Stimulated activated CD4-positive, alpha-beta T cell treated with anti-CD3 and anti-CD28 coated beads, Interleukin-12 subunit alpha, Interleukin-12 subunit beta, amount 100 ng/mL, for 4 hours (primary cell): ENCODE results near the gene STX12.
"Not testable (repeated sequence)": the region's sequence is repeated elsewhere in the genome, so short reads cannot be mapped to it uniquely, and the experiment has no call there.

Experiments used
- DNase-seq: peaks from one replicate; pipeline ENCODE4 v3.0.0-alpha.2; 2020

Gene STX12

DNA sequence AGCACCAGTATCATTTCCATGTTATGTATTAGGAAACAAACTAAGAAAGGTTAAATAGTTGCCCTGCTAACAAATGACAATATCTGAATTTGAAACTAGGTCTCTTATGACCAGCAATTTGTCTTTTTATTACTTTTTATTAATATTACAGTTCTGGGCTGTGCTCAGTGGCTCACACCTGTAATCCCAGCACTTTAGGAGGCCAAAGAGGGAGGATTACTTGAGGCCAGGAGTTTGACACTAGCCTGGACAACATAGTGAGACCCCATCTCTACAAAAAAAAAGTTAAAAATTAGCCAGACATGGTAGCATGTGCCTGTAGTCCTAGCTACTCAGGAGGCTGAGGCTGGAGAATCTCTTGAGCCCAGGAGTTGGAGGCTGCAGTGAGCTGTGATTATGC is 3.3 kb downstream of the STX12 start:
- DNase-seq = not testable (repeated sequence)

DNA sequence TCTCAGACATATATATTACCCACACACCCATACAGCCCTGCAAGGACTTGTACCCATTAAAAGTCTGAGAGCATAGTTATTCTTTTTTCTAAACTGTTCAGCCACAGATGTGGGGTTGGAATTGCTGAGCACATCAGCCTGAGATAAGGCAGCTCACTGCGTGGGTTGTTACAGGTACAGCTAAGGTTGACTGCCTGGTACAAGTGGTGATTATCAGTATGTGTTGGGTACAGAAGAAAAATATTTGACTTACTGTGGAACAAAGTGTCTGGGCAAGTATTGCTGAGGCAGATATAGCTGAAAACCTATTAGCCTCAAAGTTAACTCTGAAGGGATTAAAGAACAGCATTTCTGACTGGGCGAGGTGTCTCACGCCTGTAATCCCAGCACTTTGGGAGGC is 5.0 kb downstream of the STX12 start:
- no peak for DNase-seq

DNA sequence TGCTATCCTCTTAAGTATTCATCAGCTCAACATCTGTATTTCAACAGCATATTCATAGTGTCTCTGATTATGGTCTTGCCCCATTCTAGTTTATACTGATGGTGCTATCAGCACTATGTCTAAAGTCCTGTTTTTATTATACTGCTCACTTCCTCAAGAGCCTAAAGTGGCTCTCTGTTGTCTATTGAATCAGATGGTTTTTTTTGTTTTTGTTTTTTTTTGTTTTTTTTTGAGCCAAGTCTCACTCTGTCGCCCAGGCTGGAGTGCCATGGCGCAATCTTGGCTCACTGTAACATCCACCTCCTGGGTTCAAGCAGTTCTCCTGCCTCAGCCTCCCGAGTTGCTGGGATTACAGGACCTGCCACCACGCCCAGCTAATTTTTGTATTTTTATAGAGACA is 6.1 kb downstream of the STX12 start:
- no peak for DNase-seq

DNA sequence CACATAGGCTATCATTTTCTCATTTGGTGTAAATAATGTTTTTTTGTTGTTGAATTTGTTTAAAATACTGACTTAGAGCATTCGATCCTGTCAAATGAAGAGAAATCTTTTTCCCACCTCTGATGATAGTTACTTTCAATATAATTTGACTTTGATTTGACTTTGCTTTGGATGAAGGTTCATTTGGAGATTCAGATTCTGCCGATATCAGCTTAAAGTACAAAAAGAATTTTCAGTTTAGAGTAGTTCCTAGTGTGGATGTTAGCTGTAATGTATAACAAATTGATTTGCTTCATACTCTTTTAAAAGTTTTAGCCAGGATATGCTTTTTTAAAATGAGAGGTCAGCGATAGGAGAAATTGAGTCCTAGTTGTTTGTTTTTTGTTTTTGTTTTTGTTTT is 9.9 kb downstream of the STX12 start:
- no peak for DNase-seq

DNA sequence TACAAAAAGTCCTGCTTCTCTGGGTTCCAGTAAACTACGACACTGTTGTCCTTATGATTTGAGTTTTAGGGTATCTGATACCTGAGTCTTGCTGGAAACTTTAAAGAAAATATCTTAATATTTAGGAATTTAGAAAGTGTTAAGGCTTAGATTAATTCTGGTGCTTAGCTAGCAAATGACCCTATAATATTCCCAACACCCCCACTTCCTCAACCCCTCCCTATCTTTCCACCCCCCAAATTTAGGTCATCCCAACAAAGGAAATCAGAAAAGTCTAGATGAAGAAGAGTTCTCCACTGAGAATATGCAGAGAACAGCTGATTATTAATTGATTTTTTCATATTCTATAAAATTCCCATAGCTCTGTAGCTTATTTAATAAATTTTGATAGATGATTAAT is 11.7 kb downstream of the STX12 start:
- DNase-seq = no peak

DNA sequence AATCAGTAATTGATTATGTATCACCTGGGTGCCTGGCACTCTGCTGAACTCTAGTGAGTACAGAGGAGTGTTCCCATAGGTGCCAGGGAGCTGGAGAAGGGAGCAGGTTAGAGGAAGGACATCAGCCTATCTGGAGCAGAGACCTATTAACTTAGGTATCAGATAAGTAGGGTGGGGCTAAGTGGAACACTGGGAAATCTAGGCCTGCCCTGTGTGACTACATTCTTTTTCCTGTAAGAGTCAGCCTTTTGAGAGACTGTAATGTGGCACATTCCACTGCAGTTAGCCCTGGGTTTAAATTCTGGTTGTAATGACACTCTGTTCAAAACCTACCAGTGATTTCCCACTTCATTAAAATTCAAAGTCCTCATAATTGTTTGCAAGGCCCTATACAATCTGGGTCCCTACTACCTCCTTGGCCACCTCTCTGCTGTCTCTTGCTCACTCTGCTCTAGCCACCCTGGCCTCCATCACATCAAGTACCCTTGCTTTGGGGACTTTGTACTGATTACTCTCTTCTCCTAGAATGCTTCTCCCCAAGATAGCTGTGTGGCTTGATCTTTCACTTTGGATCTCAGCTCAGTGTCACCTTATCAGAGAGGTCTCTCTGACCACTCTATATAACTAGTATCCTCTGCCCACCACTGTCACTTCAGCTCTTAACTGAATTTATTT is 12.9 kb downstream of the STX12 start:
- no peak for DNase-seq

DNA sequence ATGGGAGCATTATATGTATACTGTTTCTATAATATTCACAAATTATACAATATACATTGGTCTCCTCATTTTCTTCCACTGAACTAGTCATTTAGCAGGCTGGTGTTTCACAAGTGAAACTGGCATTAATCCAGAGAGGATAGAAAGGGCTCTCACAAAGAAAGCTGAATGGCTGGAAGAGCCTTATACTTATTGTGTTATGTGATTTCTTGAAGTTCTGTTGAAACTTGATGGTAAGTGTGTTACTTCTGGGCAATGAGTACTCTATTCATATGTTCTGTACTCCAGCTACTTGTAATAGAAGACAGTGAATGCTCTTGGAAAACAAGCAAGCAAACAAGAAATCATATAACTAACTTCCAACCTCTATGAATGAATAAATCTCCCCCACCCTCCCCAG is 14.9 kb downstream of the STX12 start:
- no peak for DNase-seq

DNA sequence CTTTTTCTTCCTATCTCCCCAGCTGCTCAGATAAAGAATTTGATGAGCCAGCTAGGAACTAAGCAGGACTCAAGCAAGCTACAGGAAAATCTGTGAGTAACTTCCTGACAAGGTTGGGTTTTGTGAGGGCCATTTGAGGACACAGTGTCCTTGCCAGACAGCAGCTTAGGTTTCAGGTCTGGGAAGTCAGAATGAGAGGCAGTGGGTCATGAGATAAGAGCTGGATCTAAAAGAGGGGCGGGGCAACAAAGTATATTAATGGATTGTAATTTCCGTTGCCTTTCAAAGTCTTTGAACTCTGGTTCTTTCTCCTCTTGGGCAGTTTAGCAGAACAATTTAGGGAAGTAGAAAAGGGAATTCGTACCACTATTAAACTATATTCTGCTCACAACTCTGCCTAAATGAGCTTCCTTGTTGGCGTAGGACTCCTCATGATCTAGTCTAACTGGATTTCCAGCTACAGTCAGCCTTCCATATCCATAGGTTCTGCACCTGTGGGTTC is 16.6 kb downstream of the STX12 start:
- no peak for DNase-seq

DNA sequence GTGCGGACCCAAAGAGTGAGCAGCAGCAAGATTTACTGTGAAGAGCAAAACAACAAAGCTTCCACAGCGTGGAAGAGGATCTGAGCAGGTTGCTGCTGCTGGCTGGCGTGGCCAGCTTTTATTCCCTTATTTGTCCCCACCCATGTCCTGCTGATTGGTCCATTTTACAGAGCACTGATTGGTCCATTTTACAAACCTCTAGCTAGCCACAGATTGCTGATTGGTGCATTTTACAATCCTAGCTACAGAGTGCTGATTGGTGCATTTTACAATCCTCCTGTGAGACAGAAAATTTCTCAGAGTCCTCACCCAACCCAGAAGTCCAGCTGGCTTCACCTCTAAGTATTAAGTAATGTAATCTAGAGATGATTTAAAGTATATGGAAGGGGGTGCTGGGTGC is 17.3 kb downstream of the STX12 start:
- DNase-seq = not testable (repeated sequence)

DNA sequence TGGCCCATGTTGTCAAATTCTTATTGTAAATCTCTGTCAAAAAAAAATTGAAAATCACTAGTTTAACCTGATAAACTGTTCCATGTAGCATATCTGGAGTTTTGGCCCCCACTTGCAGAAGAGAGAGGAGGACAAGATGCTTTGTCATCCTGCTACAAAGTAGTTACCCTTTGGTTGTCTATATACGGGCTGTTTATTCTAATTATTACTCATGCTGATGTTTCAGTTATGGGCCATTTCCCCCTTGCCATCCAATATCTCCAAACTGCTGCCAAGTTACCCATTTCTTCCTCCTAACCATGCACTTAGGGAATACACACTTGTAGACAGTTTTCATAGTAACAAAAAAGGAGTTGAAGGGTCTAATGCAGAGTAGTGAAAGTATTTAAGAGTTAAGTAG is 22.6 kb downstream of the STX12 start:
- DNase-seq = no peak

DNA sequence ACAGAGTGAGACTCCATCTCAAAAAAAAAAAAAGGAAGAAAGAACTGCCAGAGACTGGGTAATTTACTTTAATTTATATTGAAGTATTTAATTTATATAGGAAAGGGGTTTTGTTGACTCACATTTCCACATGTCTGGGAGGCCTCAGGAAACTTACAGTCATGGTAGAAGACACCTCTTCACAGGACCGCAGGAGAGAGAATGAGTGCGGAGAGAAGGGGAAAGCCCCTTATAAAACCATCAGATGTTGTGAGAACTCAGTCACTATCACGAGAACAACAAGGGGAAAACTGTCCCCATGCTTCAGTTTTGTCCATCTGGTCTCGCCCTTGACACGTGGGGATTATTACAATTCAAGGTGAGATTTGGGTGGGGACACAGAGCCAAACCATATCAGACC is 31.8 kb downstream of the STX12 start:
- DNase-seq = no peak

DNA sequence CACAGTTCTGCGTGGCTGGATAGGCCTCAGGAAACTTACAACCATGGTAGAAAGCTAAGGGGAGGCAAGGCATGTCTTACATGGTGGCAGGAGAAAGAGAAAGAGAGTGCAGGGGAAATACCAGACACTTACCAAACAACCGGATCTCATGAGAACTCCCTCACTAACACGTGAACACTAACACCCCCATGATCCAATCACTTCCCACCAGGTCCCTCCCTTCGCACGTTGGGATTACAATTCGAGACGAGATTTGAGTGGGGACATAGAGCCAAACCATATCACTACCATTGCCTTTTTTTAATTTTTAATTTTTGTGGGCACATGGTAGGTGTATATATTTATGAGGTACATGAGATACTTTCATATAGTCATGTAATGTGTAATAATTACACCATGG is 33.7 kb downstream of the STX12 start:
- no peak for DNase-seq

DNA sequence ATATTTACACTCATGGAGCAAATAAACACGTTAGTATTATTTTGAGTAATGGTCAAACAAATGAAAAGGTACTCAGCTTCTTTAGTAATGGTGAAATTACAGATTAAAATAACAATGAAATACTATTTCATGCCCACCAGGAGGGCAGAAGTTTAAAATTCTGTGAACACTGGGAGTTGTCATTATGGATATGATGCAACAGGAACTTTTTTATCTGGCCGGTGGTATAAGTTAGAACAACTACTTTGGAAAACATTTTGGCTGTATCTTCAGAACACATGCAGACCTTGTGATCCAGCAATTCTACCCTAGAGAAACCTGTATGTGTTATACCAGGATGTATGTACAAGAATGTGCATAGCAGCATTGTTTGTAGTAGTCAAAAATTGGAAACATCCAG is 34.4 kb downstream of the STX12 start:
- DNase-seq = no peak

DNA sequence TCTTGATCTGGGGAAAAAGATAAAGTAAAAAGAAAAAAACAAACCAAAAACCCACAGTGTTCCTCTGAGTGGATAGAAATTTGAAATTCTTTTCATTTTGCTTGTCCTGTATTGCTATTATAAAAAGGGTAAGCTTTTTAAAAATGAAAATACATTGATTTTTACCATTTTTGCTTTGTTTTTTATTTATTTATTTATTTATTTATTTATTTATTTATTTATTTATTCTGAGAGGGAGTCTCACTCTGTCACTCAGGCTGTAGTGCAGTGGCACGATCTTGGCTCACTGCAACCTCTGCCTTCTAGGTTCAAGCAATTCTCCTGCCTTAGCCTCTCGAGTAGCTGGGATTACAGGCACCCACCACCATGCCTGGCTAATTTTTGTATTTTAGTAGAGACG is 35.1 kb downstream of the STX12 start:
- not testable (repeated sequence) for DNase-seq

DNA sequence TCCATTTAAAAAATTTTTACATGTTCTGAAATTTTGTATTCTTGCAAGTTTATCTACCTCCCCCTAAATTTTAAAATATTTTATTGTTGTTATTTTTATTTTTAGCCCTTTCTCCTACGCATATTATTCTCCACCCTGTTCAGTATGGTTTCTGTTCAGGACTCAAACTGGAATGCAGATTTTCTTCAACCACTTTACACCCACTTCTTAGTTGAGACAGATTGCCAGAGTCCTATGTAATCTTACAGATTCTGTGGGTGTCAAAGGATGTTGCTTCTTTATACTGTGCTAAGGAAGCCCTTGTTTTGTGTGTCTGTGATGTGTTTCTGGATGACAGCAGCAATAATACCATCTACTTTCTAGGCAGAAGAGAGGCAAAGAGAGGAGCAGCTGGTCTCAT is 36.9 kb downstream of the STX12 start:
- no peak for DNase-seq

DNA sequence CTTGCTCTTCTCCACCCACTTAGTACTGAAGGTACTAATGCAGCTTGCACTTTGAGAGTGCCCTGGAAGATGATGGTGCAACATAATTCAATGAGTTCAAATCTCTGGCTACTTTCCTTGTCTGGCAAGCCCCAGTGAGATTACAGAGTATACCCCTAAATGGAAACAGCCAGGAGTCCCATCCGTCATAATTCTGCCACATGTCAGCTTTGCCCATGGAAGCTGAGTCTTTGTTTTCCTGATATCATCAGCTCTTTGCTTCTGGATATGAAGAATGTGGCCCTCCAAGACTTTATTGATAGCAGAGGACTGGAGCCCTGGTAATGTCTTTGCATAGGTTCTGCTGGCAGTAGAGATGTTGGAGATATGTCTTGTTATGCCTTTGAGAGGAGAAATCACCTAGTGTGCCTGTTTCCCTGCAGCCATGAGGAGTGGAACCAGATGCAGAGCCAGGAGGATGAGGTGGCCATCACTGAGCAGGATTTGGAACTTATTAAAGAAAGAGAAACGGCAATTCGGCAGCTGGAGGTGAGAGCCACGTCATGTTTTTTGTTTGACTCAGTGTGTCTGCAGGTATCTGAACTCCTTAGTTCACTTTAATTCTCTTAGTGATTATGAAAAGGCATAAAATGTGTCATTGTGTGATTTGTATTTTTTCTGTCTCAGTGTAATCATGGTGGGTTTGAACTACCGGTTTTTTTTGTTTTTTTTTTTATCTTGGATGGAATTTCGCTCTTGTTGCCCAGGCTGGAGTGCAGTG is 38.9 kb downstream of the STX12 start:
- DNase-seq = no peak

DNA sequence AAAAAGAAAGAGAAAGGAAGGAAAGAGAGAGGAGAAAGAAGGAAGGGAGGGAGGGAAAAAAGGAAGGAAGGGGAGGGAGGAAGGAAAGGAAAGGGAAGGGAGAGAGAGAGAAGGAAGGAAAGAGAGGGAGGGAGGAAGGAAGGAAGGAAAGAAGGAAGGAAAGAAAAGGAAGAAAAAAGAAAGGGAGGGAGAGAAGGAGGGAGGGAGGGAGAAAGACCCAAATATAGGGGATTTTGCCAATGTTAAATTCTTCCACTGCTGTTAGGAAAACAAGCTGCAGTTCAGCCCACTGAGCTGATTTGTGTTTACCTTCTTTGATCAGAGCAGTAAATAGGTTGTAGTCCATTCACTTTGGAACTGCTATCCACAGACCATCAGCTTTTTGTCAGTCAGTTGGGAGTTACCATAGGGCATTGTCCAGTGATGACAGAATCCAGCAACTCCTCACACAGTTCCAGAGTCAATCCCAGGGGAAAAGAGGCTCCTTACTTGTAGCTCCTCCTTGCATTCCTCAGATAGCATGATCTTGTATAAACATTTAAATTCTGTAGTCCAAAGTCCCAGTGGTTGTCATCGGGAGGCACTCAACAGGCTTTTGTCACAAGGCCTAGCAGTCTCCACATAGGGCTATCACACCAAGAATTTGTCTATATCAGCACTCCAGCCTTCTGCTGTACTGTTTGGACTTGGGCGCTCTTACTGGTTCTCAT is 44.1 kb downstream of the STX12 start:
- DNase-seq = no peak

DNA sequence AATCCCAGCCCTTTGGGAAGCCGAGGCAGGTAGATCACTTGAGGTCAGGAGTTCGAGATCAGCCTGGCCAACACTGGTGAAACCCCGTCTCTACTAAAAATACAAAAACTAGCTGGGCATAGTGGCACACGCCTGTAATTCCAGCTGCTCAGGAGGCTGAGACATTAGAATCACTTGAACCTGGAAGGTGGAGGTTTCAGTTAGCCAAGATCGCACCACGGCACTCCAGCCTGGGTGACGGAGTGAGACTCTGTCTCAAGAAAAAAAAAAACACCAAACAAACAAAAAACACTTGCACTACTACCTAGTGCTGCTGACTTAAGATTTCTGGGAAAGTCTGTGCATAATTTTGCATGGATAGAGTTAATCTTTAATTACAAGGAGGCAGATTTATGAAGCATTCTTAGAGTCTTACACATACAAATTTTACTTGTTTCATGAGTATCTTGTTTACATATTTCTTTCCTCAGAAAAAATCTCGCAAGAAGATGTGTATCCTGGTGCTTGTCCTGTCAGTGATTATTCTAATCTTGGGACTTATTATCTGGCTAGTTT is 48.8 kb downstream of the STX12 start:
- DNase-seq = no peak

DNA sequence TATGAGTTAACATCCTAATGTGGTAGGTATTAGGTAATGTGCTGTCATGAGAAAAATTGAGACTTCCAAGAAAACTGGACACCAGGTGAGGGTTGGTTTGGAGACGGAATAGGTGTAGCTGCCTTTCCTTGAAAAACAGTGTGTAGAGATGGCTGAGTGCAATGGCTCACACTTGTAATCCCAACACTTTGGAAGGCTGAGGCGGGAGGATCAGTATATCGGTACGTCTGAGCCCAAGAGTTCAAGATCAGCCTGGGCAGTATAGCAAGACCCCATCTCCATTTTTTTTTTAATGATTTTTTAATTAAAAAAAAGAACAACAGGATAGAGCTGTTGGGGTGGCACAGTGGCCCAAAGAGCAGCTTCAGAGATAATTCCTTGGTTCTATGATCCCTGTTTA is 50.8 kb downstream of the STX12 start:
- DNase-seq = no peak

DNA sequence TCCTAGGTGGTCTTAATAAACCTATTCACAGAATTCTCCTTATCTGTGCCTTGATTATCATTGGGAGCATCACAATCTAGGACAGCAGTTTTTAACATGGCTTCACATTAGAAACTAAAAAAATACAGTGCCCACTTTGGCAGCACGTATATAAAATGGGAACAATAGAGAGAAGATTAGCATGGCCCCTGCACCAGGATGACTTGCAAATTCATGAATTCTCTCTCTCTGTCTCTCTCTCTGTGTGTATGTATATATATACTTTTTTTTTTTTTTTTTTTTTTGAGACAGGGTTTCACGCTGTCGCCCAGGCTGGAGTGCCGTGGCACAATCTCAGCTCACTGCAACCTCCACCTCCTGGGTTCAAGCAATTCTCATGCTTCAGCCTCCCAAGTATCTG is 51.4 kb downstream of the STX12 start:
- no peak for DNase-seq

DNA sequence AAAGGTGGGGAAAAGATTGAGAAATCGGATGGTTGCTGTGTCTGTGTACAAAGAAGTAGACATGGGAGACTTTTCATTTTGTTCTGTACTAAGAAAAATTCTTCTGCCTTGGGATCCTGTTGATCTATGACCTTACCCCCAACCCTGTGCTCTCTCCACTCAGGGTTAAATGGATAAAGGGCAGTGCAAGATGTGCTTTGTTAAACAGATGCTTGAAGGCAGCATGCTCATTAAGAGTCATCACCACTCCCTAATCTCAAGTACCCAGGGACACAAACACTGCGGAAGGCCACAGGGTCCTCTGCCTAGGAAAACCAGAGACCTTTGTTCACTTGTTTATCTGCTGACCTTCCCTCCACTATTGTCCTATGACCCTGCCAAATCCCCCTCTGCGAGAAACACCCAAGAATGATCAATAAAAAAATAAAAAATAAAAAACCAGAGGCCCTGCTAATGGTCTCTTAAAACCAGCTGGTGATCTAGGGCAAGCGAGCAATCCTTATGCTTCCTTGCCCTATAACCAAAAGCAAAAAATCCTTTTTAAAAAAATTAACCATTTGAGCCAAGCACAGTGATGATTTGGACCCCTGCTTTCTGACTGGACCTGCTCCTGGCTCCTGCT is 56.4 kb downstream of the STX12 start:
- not testable (repeated sequence) for DNase-seq

DNA sequence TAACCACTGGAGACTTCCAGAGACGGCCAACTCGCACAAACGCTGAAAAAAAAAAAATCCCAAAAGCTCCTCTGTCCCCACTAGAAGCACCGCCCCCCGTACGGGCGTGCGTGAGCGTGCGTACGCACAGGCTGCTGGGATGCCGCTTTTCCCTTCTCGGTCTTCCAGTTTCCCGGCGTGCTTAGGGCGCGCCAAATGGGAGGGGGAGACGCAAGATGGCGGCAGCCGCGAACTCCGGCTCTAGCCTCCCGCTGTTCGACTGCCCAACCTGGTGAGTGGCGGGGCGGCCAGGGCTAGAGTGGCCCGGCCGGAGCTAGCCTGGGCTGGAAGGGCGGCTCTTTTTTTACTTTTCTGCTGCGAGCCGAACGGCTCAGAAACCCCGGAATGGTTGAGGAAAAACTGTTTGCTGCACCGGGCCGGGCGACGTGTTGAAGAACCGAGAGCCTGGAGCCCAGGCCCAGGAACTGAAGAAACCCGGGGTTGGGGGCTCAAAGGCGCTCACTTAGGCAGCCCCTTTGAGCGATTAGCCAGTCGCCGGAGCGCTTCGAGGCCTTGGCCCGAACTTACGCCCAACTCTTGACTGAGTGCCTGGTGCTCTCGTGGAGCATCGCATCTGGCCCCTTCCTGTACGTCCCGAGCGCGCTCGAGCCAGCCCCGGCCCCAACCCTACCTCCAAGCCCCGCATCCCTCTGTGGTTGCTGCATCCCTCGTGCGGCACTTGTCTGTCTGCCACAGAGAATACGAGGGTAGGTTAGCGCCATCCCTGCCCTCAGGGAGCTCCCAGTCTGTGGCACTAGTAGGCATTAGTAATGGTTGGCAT is 57.8 kb downstream of the STX12 start, which contains the start of gene PPP1R8:
Gene PPP1R8 (plus strand): TSS at position 162 of the 820 bp plus-strand sequence. CDS start 54 bp downstream, at position 216.
- peak; percentile 83 for DNase-seq
